DMS153 (cell line): ENCODE data around the gene ARRB2.

Experiments used
- DNase-seq: peaks from one replicate; lab custom pipeline; 2025; lab: John Stamatoyannopoulos, UW

The ARRB2 gene

GRCh38 chr17:4725646-4726310, 15.3 kb downstream of the ARRB2 start:
- DNase-seq, result no peak

- no peak for DNase-seq
Measured at GRCh38 chr17:4728124-4728523, 17.7 kb downstream of the ARRB2 start.

GRCh38 chr17:4733073-4733531, 22.7 kb downstream of the ARRB2 start:
- no peak for DNase-seq

- no peak for DNase-seq
Measured at GRCh38 chr17:4734857-4735475, 24.5 kb downstream of the ARRB2 start.

- no peak for DNase-seq
Measured at GRCh38 chr17:4735876-4736651, 25.6 kb downstream of the ARRB2 start.

GRCh38 chr17:4738136-4739121, 28.0 kb downstream of the ARRB2 start:
- no peak for DNase-seq

GRCh38 chr17:4739122-4740024, 28.9 kb downstream of the ARRB2 start, which contains the start of the genes CXCL16 and ZMYND15:
CXCL16 (minus strand) TSS chr17:4739928; CDS start chr17:4739339, 589 bp downstream.
ZMYND15 (plus strand) TSS chr17:4739833; CDS start chr17:4740549, 716 bp downstream.
- no peak for DNase-seq

- no peak for DNase-seq
Measured at GRCh38 chr17:4740025-4740351, 29.6 kb downstream of the ARRB2 start.

- DNase-seq, result no peak
Measured at GRCh38 chr17:4740584-4740983, 30.2 kb downstream of the ARRB2 start.

GRCh38 chr17:4741544-4741943, 31.1 kb downstream of the ARRB2 start:
- no peak for DNase-seq

- DNase-seq, result no peak
Measured at GRCh38 chr17:4742133-4742532, 31.7 kb downstream of the ARRB2 start.

- no peak for DNase-seq
Measured at GRCh38 chr17:4742629-4743028, 32.2 kb downstream of the ARRB2 start.

- no peak for DNase-seq
Measured at GRCh38 chr17:4743216-4743615, 32.8 kb downstream of the ARRB2 start.

GRCh38 chr17:4743898-4744297, 33.5 kb downstream of the ARRB2 start:
- DNase-seq, result no peak

- no peak for DNase-seq
Measured at GRCh38 chr17:4744999-4745969, 34.9 kb downstream of the ARRB2 start.

GRCh38 chr17:4747847-4748246, 37.4 kb downstream of the ARRB2 start:
- DNase-seq, result no peak

- no peak for DNase-seq
Measured at GRCh38 chr17:4748686-4749085, 38.3 kb downstream of the ARRB2 start.

GRCh38 chr17:4750606-4751005, 40.2 kb downstream of the ARRB2 start:
- DNase-seq, result no peak

GRCh38 chr17:4751932-4752331, 41.5 kb downstream of the ARRB2 start:
- no peak for DNase-seq
